ENCODE measurements around the gene ARHGAP25.

DNA sequence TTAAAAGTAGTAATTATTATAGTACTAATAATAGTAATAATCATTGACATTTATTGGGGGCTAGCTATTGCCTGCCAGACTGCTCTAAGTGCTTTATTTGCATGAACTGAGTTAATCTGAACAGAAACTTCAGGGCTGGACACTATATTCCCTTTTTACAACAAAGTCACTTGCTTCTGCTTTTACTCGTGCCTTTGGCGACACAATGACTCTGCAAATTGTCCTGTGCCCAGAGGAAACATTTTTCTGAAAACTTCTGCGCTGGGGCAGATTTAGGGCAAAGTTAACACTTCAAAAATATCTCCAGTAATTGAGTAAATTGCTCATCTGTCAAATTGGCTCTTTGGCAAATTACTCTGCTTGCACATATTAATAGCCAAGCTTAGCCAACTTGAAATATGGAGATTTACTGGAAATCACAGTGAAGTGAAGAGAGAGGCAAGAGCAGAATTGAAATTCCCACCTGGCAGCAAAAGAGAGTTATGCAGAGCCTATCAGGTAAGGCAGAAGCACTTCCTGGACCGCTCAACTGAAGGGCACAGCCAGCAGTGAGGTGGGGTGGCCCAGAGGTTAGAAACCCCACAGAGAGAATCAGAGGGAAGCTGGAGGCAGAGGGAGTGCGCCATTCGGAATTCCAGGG, 100.2 kb downstream of the ARHGAP25 start:
- TF ChIP-seq, protein P1, sequence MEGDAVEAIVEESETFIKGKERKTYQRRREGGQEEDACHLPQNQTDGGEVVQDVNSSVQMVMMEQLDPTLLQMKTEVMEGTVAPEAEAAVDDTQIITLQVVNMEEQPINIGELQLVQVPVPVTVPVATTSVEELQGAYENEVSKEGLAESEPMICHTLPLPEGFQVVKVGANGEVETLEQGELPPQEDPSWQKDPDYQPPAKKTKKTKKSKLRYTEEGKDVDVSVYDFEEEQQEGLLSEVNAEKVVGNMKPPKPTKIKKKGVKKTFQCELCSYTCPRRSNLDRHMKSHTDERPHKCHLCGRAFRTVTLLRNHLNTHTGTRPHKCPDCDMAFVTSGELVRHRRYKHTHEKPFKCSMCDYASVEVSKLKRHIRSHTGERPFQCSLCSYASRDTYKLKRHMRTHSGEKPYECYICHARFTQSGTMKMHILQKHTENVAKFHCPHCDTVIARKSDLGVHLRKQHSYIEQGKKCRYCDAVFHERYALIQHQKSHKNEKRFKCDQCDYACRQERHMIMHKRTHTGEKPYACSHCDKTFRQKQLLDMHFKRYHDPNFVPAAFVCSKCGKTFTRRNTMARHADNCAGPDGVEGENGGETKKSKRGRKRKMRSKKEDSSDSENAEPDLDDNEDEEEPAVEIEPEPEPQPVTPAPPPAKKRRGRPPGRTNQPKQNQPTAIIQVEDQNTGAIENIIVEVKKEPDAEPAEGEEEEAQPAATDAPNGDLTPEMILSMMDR (IDR thresholded peaks at IDR 0.05; ENCODE audit: extremely low read depth in 1 of 2, insufficient read depth in 1 of 2, low read depth in 1 of 2, low read length in 2 of 2), result no peak
- TF ChIP-seq POLR2AphosphoS5 (IDR thresholded peaks at IDR 0.05; ENCODE audit: insufficient read depth, low read depth, low read length) (no peak), POLR2A (IDR thresholded peaks at IDR 0.05; ENCODE audit: low read depth, low read length) (no peak), EZH2 (IDR thresholded peaks at IDR 0.05; ENCODE audit: borderline replicate concordance, low read depth, low read length, severe bottlenecking) (no peak), GATA2 (IDR thresholded peaks at IDR 0.05; ENCODE audit: insufficient read depth, insufficient read length, low read depth, low read length) (no peak)
- TF ChIP-seq, protein P2, sequence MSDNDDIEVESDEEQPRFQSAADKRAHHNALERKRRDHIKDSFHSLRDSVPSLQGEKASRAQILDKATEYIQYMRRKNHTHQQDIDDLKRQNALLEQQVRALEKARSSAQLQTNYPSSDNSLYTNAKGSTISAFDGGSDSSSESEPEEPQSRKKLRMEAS (IDR thresholded peaks at IDR 0.05; ENCODE audit: insufficient read depth, insufficient read length), result no peak

Data from endothelial cell of umbilical vein (primary cell).